Lower leg skin (tissue), 3 donors: ENCODE data around the gene GALT.

Experiments used
- CTCF ChIP-seq, 3 donors: fragments of 450-650 bp; IDR thresholded peaks; one replicate each; pipeline ENCODE4 v1.5.1; 2016; ENCODE audit warnings: antibody characterized with exemption in 3 of 3, mild to moderate bottlenecking in 3 of 3, moderate library complexity in 2 of 3
- POLR2A ChIP-seq, 2 donors: fragments of 450-650 bp; IDR thresholded peaks; one replicate each; pipeline ENCODE4 v1.6.1; 2016 to 2017; ENCODE audit warnings: antibody characterized with exemption in 2 of 2, mild to moderate bottlenecking in 1 of 2, moderate library complexity in 1 of 2

GRCh38 chr9:34669809-34670562 is 23.5 kb downstream of the GALT start:
- TF ChIP-seq POLR2A (IDR thresholded peaks at IDR 0.05) (no peak), CTCF (IDR thresholded peaks at IDR 0.05) (no peak)
